ENCODE measurements around the gene CD83.
"Not testable (repeated sequence)": the region's sequence is repeated elsewhere in the genome, so short reads cannot be mapped to it uniquely, and the experiment has no call there.

The CD83 gene, protein sequence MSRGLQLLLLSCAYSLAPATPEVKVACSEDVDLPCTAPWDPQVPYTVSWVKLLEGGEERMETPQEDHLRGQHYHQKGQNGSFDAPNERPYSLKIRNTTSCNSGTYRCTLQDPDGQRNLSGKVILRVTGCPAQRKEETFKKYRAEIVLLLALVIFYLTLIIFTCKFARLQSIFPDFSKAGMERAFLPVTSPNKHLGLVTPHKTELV

GRCh38 chr6:14117158-14118090 is at the start of gene CD83:
CD83 (plus strand) TSS chr6:14117772; CDS start chr6:14117812, 40 bp downstream.
- DNase-seq (ENCODE audit: low read depth in 1 of 2, low spot score in 1 of 2), result peak; percentile 57 to 59

DNA sequence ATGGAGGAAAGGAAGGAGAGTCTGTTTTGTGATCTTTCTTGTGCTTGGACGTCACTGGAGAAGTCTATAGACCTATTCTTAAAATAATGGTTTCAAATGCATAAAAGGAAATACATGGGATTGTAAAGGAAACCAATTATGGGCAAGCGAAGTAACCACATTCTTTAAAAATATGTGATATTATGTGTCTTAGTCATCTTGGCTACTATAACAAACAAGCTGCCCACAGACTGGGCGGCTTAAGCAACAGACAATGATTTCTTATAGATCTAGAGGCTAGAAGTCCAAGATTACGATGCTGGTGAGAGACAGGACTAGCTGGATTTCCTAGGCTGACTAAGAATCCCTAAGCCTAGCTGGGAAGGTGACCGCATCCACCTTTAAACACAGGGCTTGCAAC is 49.4 kb upstream of the CD83 start:
- DNase-seq (ENCODE audit: low read depth in 1 of 2, low spot score in 1 of 2), result no peak

GRCh38 chr6:14068623-14069022 is 48.9 kb upstream of the CD83 start:
- DNase-seq (ENCODE audit: low read depth in 1 of 2, low spot score in 1 of 2), result no peak

- DNase-seq (ENCODE audit: low read depth in 1 of 2, low spot score in 1 of 2), result no peak
These were observed 47.1 kb upstream of the CD83 start for GRCh38 chr6:14070457-14070856.

GRCh38 chr6:14072084-14072483 is 45.5 kb upstream of the CD83 start:
- no peak for DNase-seq (ENCODE audit: low read depth in 1 of 2, low spot score in 1 of 2)

- not testable (repeated sequence) for DNase-seq (ENCODE audit: low read depth in 1 of 2, low spot score in 1 of 2)
These were observed 43.8 kb upstream of the CD83 start for GRCh38 chr6:14073561-14074354.

GRCh38 chr6:14074476-14075094 is 43.0 kb upstream of the CD83 start:
- no peak for DNase-seq (ENCODE audit: low read depth in 1 of 2, low spot score in 1 of 2)

- peak in 1 of 2 donors; percentile 13 for DNase-seq (ENCODE audit: low read depth in 1 of 2, low spot score in 1 of 2)
These were observed 42.5 kb upstream of the CD83 start for GRCh38 chr6:14075095-14075503.

DNA sequence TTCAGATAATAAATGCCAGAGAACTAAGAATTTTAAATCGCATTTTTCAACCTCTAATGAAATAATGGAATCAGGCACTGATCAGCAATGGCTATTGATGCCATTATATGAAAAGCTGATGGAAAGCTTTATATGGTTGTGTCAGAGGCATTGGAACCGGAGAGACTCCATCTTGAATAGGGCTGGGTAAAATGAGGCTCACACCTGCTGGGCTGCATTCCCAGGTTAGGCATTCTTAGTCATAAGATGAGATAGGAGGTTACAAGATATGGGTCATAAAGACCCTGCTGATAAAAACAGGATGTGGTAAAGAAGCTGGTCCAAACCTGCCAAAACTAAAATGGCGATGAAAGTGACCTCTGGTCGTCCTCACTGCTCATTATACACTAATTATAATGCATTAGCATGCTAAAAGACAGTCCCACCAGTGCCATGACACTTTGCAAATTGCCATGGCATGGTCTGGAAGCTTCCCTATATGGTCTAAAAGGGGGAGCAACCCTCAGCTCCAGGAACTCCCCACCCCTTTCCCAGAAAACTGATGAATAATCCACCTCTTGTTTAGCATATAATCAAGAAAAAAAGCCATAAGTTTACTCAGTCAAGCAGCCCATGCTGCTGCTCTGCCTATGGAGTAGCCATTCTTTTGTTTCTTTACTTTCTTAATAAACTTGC is 40.2 kb upstream of the CD83 start:
- no peak for DNase-seq (ENCODE audit: low read depth in 1 of 2, low spot score in 1 of 2)

GRCh38 chr6:14079433-14079832 is 38.1 kb upstream of the CD83 start:
- no peak for DNase-seq (ENCODE audit: low read depth in 1 of 2, low spot score in 1 of 2)

- no peak for DNase-seq (ENCODE audit: low read depth in 1 of 2, low spot score in 1 of 2)
These were observed 37.6 kb upstream of the CD83 start for GRCh38 chr6:14079971-14080370.

- no peak for DNase-seq (ENCODE audit: low read depth in 1 of 2, low spot score in 1 of 2)
These were observed 36.4 kb upstream of the CD83 start for GRCh38 chr6:14081126-14081525.

DNA sequence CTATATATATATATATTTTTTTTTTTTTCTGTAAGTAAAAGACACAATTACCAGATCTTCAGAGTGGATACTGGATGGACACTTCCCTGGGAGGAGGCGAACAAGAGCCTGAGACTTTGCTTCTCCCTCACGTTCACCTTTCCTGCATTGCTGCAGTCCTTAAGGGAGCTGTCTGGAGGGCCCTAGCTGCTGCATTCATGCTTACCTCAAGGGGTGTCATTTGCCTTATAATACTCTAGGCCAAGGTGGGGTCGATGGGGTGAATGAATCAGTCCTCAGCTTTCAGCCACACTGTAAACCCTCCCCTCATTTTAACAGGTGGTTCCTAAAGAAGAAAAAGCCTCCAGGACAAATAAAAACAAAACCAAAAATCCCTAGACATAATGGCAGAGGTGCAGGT is 34.8 kb upstream of the CD83 start:
- DNase-seq (ENCODE audit: low read depth in 1 of 2, low spot score in 1 of 2), result no peak

DNA sequence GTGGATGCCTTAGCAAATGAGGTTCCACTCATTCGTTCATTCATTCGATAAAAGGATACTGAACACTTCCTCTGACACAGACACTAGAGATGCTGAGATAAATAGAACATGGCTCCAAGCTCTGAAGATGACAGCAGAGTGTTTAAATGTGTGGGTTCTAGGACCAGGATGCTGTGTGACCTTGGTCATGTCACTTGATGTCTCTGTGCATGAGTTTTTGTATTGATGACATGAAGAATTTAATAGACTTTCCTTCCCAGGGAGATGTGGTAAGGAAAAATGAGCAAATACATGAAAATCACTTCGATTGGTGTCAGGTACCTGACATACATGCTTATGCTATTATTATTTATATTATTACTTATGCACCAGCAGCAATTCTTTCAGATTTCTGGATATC is 34.3 kb upstream of the CD83 start:
- DNase-seq (ENCODE audit: low read depth in 1 of 2, low spot score in 1 of 2), result no peak

DNA sequence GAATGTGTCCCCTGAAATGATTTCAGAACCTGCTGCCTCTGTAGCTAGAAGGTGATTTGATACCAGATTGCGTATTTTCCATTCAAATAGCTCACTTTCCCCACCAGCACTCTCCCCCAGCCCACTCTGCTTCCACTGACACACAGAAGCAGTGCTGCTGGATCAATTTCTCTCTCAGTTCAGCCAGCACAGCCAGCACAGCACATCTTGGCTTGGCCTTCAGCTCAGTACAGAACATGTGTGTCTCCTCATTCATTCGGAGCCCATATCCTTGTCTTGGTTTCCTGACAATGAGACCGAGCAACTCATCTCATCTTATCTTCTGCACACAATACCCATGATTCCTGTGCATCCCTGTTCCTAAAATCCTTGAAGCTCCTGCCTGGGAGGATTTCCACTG is 33.8 kb upstream of the CD83 start:
- no peak for DNase-seq (ENCODE audit: low read depth in 1 of 2, low spot score in 1 of 2)

GRCh38 chr6:14084388-14084787 is 33.2 kb upstream of the CD83 start:
- DNase-seq (ENCODE audit: low read depth in 1 of 2, low spot score in 1 of 2), result no peak

DNA sequence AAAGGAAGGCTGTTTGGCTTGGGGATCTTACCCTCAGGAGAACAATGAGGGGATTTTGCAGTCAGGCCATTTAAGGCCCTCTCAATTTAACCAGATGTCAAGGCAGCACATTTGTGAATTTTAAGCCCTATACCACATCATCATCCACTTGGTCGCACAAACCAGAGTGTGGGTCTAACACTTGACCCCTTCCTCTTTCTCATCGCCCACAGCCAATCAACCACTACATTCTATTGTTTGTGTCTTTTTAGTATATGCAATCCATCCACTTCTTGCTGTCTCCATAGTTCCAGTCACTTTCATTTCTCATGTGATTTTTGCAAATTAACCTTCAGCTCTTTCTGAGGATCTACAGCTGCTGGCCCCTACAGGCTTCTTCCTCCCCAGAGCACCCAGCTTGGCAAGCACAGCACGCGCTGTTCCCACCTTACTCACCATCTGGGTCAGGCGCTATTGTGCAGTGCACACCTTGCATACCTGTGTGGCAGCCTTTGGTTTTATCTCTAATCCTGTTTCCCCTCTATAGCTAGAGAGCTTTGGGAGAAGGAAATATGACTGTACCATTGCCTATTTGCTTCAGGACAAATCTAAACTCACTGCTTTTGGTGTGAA is 32.3 kb upstream of the CD83 start:
- no peak for DNase-seq (ENCODE audit: low read depth in 1 of 2, low spot score in 1 of 2)

- no peak for DNase-seq (ENCODE audit: low read depth in 1 of 2, low spot score in 1 of 2)
These were observed 30.9 kb upstream of the CD83 start for GRCh38 chr6:14086701-14087100.

GRCh38 chr6:14088600-14089192 is 28.9 kb upstream of the CD83 start:
- DNase-seq (ENCODE audit: low read depth in 1 of 2, low spot score in 1 of 2), result no peak

DNA sequence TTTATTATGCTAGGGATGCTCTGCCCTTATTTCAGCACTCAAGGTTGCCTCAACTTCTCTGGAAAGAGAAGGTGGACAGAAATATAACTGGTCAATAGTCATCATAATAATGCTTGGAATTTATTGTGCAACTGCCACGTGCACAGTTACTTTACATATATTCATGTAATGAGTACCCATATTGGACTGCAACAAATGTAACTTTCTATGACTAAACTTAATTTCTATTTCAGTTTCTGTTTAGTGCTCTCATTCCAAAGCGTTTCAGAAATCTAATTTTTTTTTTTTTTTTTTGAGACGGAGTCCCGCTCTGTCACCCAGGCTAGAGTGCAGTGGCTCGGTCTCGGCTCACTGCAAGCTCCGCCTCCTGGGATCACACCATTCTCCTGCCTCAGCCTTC is 28.3 kb upstream of the CD83 start:
- no peak for DNase-seq (ENCODE audit: low read depth in 1 of 2, low spot score in 1 of 2)
